GM12878 (cell line): ENCODE measurements around the gene CLEC20A.

Source experiments
- DPF2 ChIP-seq: fragments of 450-650 bp; IDR thresholded peaks from 2 replicates; pipeline ENCODE4 v1.6.1; 2017; ENCODE audit warnings: mild to moderate bottlenecking
- ELK1 ChIP-seq: IDR thresholded peaks from 2 replicates; pipeline ENCODE4 v1.6.1; 2012; ENCODE audit warnings: low read depth, low read length, improper control_type of control experiment
- KDM1A ChIP-seq: fragments of 200-600 bp; sonication (generic); IDR thresholded peaks from 2 replicates; pipeline ENCODE4 v1.6.1; 2016; ENCODE audit warnings: borderline replicate concordance
- SKIL ChIP-seq: fragments of 450-650 bp; IDR thresholded peaks from 2 replicates; pipeline ENCODE4 v1.6.1; 2017; ENCODE audit warnings: mild to moderate bottlenecking, low read depth, inconsistent platforms; ENCODE audit not compliant: poor library complexity, severe bottlenecking
- SREBF1 ChIP-seq: IDR thresholded peaks from 2 replicates; pipeline ENCODE4 v1.6.1; 2012; ENCODE audit warnings: mild to moderate bottlenecking, low read length
- SREBF2 ChIP-seq: IDR thresholded peaks from 2 replicates; pipeline ENCODE4 v1.6.1; 2012; ENCODE audit warnings: mild to moderate bottlenecking, low read length
- USF2 ChIP-seq: IDR thresholded peaks from 2 replicates; pipeline ENCODE4 v1.6.1; 2011; ENCODE audit warnings: low read depth, low read length, improper control_type of control experiment, borderline replicate concordance

GRCh38 chr1:178537382-178538090 is 40.8 kb upstream of the CLEC20A start:
- TF ChIP-seq ELK1 (no peak), DPF2 (no peak), KDM1A (no peak), SKIL (no peak), SREBF2 (no peak), SREBF1 (no peak), USF2 (no peak)
